ENCODE measurements around the gene CCDC70. TPM values are rescaled to one million over a fixed set of nuclear protein-coding genes. Genes with fewer than 3 reads are reported as not detected.
A peak's percentile ranks its signal among the peaks of the same experiment; 100 is the strongest.

CCDC70 gene
- total RNA-seq, 1 donor from 2014 or later: not detected

GRCh38 chr13:51858433-51859247, 3.1 kb upstream of the CCDC70 start:
- no peak for DNase-seq (ENCODE audit: low read depth in 2 of 2)

- peak; percentile 6 to 10 for DNase-seq (ENCODE audit: low read depth in 2 of 2)
Observed at GRCh38 chr13:51862957-51863356, 1.2 kb downstream of the CCDC70 start.

- DNase-seq (ENCODE audit: low read depth in 2 of 2): no peak
Observed at GRCh38 chr13:51865838-51866237, 4.1 kb downstream of the CCDC70 start.

- no peak for DNase-seq (ENCODE audit: low read depth in 2 of 2)
Observed at GRCh38 chr13:51867062-51867461, 5.3 kb downstream of the CCDC70 start.

- DNase-seq (ENCODE audit: low read depth in 2 of 2): no peak
Observed at GRCh38 chr13:51869916-51870315, 8.1 kb downstream of the CCDC70 start.

- no peak for DNase-seq (ENCODE audit: low read depth in 2 of 2)
Observed at GRCh38 chr13:51870616-51871015, 8.8 kb downstream of the CCDC70 start.

GRCh38 chr13:51873117-51873798, 11.5 kb downstream of the CCDC70 start:
- DNase-seq (ENCODE audit: low read depth in 2 of 2): no peak

GRCh38 chr13:51873837-51874236, 12.1 kb downstream of the CCDC70 start:
- DNase-seq (ENCODE audit: low read depth in 2 of 2): no peak

- no peak for DNase-seq (ENCODE audit: low read depth in 2 of 2)
Observed at GRCh38 chr13:51874651-51875050, 12.9 kb downstream of the CCDC70 start.

- DNase-seq (ENCODE audit: low read depth in 2 of 2): no peak
Observed at GRCh38 chr13:51879133-51879532, 17.4 kb downstream of the CCDC70 start.

GRCh38 chr13:51881296-51881695, 19.5 kb downstream of the CCDC70 start:
- no peak for DNase-seq (ENCODE audit: low read depth in 2 of 2)

GRCh38 chr13:51882570-51883225, 20.9 kb downstream of the CCDC70 start:
- no peak for DNase-seq (ENCODE audit: low read depth in 2 of 2)

- no peak for DNase-seq (ENCODE audit: low read depth in 2 of 2)
Observed at GRCh38 chr13:51883226-51883600, 21.4 kb downstream of the CCDC70 start.

- DNase-seq (ENCODE audit: low read depth in 2 of 2): no peak
Observed at GRCh38 chr13:51885651-51886050, 23.9 kb downstream of the CCDC70 start.

GRCh38 chr13:51887468-51887867, 25.7 kb downstream of the CCDC70 start:
- DNase-seq (ENCODE audit: low read depth in 2 of 2): no peak

- DNase-seq (ENCODE audit: low read depth in 2 of 2): no peak
Observed at GRCh38 chr13:51892657-51893056, 30.9 kb downstream of the CCDC70 start.

GRCh38 chr13:51894239-51894638, 32.5 kb downstream of the CCDC70 start:
- DNase-seq (ENCODE audit: low read depth in 2 of 2): no peak

- peak; percentile 68 to 77 for DNase-seq (ENCODE audit: low read depth in 2 of 2)
Observed at GRCh38 chr13:51895906-51896888, 34.4 kb downstream of the CCDC70 start.

GRCh38 chr13:51900471-51900870, 38.7 kb downstream of the CCDC70 start:
- DNase-seq (ENCODE audit: low read depth in 2 of 2): no peak

- no peak for DNase-seq (ENCODE audit: low read depth in 2 of 2)
Observed at GRCh38 chr13:51902776-51903175, 41.0 kb downstream of the CCDC70 start.

- DNase-seq (ENCODE audit: low read depth in 2 of 2): no peak
Observed at GRCh38 chr13:51905787-51906186, 44.0 kb downstream of the CCDC70 start.
